ENCODE data around the gene VLDLR.
A peak's percentile ranks its signal among the peaks of the same experiment; 100 is the strongest.

The VLDLR gene

GRCh38 chr9:2621722-2622460, at the start of gene VLDLR:
Gene VLDLR (plus strand): TSS chr9:2621787. CDS start chr9:2622190, 403 bp downstream.
- peak in 1 of 3 donors; percentile 14 for DNase-seq (ENCODE audit: low read depth in 3 of 3, low spot score in 1 of 3)

GRCh38 chr9:2574203-2574602, 47.4 kb upstream of the VLDLR start:
- no peak for DNase-seq (ENCODE audit: low read depth in 3 of 3, low spot score in 1 of 3)

DNA sequence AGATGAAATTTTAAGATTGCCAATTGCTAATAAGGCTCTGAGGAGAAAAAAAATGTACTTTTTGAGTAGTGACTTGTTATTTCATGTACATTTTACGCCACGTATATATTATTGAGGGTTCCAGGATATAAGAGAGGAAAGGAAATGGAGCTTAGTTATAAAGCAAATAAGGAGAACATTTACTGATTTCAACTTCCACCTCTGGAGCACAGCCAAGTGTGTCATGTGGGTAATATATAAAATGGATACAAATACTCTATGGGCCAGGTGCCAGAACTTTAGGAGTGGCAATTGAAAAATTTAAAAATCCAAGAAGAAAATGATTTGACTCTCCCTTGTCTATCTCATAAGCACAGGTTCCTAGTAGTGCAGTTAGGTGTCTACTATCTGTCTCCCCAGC, 45.0 kb upstream of the VLDLR start:
- DNase-seq (ENCODE audit: low read depth in 3 of 3, low spot score in 1 of 3) = no peak

GRCh38 chr9:2583308-2584013, 38.1 kb upstream of the VLDLR start:
- DNase-seq (ENCODE audit: low read depth in 3 of 3, low spot score in 1 of 3) = no peak

DNA sequence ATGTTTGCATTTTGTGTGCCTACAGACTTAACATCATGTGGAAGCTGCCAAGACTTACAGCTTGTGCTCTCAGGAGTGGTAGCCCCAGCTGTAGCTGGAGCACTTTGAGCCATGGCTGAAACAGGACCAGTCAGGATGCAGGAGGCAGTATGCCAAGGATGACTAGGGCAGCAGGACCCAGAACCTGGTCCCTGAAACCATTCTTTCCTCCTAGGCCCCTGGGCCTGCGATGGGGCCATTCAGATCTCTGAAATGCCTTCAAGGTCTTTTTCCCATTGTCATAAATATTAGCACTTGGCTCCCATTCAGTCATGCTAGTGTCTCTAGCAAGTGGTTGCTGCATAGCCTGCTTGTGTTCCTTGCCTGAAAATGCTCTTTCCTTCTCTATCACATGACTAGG, 29.6 kb upstream of the VLDLR start:
- DNase-seq (ENCODE audit: low read depth in 3 of 3, low spot score in 1 of 3) = no peak

DNA sequence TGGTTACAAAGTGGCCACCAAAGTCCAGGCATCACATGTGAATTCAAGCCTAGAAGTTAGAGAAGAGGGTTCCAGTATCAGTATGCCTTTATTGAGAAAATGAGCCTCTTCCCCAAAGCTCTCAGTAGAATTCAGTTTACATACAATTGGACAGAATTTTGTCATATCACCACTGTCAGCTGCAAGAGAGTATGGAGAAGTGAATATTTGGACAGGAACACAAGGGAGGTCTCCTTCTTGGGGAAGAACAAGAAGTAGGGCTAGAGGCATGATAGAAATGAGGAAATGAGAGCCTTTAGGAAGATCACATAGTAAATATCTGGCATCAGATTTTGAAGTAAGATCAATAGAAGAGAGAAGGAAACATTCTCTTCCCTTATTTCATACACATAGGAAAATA, 27.8 kb upstream of the VLDLR start:
- DNase-seq (ENCODE audit: low read depth in 3 of 3, low spot score in 1 of 3) = no peak

GRCh38 chr9:2595973-2596372, 25.6 kb upstream of the VLDLR start:
- no peak for DNase-seq (ENCODE audit: low read depth in 3 of 3, low spot score in 1 of 3)

DNA sequence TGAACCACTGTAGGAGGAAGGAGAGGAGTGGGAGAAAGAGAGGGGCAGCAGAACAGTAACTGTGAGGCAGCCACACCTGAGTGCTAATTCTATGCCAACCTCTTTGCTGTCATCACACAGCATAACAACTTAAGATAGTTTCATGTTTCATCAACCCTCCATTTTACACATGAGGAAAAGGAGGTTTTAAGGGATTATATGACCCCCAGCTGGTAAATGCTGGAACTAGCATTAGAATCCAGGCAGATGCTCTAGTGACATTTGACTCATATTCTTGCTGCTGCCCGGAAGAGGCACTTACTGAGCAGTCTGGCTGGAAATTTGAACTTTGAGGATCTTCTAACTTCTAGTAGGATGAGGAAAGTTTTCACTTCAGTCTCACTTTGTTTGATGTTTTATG, 24.1 kb upstream of the VLDLR start:
- no peak for DNase-seq (ENCODE audit: low read depth in 3 of 3, low spot score in 1 of 3)

DNA sequence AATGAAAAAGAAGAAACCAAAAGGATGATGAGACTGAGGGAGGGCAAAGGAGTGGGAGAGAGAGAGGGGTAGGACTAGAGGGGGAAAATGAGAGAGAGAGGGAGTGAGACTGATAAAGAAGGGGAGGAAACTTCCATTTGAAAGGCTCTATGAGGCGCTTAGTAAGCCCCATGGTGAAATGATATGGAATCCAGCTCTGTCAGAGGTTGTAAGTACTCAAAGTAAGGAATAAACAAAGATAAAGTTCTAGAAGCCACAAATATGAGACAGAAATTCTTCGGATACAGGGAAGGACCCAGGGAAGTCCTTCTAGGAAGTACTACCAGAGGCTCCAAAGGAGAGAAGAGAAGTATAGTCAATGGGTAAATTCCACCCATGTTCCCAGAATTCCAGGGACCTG, 21.7 kb upstream of the VLDLR start:
- no peak for DNase-seq (ENCODE audit: low read depth in 3 of 3, low spot score in 1 of 3)

GRCh38 chr9:2600307-2600706, 21.3 kb upstream of the VLDLR start:
- no peak for DNase-seq (ENCODE audit: low read depth in 3 of 3, low spot score in 1 of 3)

DNA sequence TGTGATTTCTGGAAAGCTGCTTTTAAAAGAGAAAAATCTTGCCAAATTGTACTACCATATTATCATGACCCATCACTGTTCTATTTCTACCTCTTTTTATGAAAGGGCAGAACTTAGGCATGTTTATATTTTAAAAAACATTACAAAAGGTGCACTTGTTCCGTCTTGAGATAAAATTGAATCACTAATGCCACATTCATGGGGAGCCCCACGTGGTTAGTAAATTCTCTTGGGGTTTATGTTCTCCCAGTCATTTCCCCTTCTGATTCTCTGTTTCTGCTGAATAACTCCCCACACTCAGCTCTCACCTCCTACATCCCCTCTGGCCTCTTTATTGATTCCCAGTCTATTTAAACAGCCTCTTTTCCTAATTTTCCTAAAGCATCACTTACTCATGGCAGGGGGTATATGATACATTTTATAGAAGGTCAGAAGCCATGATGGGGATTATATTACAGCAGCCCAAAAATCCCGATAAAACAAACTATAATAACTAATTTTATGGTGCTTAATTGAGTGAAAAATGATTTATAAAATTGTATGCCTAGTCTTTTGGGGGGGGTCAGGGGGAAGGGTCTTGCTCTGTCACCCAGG, 19.7 kb upstream of the VLDLR start:
- DNase-seq (ENCODE audit: low read depth in 3 of 3, low spot score in 1 of 3) = no peak

- no peak for DNase-seq (ENCODE audit: low read depth in 3 of 3, low spot score in 1 of 3)
Measured at GRCh38 chr9:2602704-2603116, 18.9 kb upstream of the VLDLR start.

- no peak for DNase-seq (ENCODE audit: low read depth in 3 of 3, low spot score in 1 of 3)
Measured at GRCh38 chr9:2603621-2604020, 18.0 kb upstream of the VLDLR start.

DNA sequence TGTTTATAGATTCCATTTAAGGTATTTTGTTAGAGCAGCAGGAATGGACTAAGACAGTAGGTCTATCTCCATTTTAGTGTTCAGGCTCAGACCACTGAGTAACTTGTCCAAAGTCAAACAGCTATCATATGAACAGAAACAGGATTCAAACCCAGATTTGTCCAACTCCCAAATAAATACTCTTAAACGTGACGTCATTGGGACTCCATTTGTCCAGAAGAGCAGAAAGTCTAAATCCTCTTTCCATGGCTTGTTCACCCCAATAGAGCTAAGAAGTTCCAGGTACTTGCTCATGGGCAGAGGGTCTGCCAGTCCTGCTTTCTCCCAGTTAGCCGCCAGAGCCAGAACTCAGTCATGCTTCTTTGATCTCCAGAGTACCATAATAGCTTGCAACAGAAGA, 16.3 kb upstream of the VLDLR start:
- no peak for DNase-seq (ENCODE audit: low read depth in 3 of 3, low spot score in 1 of 3)

DNA sequence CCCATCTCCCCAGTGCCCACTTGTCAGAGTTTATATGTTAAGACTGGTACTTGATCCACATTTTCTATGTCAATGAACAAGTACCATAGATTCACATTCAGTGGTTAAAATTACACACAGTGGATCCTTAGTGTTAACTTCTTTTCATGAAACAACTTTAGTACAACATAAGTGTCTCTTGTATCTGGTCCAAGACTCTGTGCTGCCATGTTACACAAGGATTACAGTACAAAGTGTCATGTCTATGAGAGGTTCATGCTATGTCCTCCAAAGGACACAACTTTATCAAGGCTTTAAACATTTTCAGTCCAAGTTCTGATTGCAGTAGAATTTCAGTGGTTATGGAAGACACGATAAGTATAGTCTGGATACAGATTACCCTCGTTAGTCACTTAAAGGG, 13.3 kb upstream of the VLDLR start:
- DNase-seq (ENCODE audit: low read depth in 3 of 3, low spot score in 1 of 3) = no peak

GRCh38 chr9:2610985-2611384, 10.6 kb upstream of the VLDLR start:
- no peak for DNase-seq (ENCODE audit: low read depth in 3 of 3, low spot score in 1 of 3)

DNA sequence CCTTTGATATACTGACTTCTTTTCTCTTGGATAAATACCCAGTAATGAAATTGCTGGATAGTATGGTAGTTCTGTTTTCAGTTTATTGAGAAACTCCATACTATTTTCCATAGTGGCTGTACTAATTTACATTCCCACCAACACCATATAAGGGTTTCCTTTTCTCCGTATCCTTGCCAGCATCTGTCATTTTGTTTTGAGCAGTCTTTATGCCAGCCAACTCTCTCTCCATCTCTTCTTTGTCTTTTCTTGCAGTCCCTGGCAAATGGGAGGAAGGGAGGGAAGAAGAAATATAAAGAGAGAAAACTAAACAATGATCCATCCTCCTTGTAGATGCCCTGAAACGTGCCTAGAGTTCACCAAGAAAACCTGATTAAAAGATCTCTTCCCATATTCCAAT, 9.6 kb upstream of the VLDLR start:
- DNase-seq (ENCODE audit: low read depth in 3 of 3, low spot score in 1 of 3) = no peak

GRCh38 chr9:2613730-2614271, 7.8 kb upstream of the VLDLR start:
- DNase-seq (ENCODE audit: low read depth in 3 of 3, low spot score in 1 of 3) = no peak

DNA sequence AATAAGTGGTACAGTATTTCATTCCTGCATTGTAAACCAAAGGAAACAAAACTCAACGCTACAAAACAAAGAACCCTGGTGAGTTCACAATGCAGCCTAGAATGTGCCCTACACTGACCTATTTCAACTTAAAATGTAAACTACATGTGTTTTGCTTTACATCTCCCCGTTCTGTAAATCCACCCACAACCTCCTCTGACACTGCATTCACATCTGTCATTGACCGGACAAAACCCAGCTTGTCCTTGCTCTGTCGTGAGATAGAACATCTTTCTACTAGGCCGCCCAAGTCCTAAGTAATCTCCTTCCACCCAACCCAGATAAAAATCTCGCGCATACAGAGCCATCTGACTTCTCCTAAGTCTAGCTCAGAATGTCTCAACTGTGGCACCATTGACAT, 6.1 kb upstream of the VLDLR start:
- no peak for DNase-seq (ENCODE audit: low read depth in 3 of 3, low spot score in 1 of 3)

GRCh38 chr9:2616692-2617377, 4.8 kb upstream of the VLDLR start:
- no peak for DNase-seq (ENCODE audit: low read depth in 3 of 3, low spot score in 1 of 3)

GRCh38 chr9:2618289-2618688, 3.3 kb upstream of the VLDLR start:
- no peak for DNase-seq (ENCODE audit: low read depth in 3 of 3, low spot score in 1 of 3)

Data from stimulated activated CD4-positive, alpha-beta T cell treated with anti-CD3 and anti-CD28 coated beads, TNF-alpha, amount 100 ng/mL, for 1 hour (primary cell).